ENCODE data around the gene TEX14. TPM values are rescaled to one million over a fixed set of nuclear protein-coding genes. Genes with fewer than 3 reads are reported as not detected.
"Not testable (repeated sequence)": the region's sequence is repeated elsewhere in the genome, so short reads cannot be mapped to it uniquely, and the experiment has no call there.

The TEX14 gene
- total and polyA plus RNA-seq, 4 experiments from 2014 or later = 1.3 to 1.6 TPM; not detected in 2

DNA sequence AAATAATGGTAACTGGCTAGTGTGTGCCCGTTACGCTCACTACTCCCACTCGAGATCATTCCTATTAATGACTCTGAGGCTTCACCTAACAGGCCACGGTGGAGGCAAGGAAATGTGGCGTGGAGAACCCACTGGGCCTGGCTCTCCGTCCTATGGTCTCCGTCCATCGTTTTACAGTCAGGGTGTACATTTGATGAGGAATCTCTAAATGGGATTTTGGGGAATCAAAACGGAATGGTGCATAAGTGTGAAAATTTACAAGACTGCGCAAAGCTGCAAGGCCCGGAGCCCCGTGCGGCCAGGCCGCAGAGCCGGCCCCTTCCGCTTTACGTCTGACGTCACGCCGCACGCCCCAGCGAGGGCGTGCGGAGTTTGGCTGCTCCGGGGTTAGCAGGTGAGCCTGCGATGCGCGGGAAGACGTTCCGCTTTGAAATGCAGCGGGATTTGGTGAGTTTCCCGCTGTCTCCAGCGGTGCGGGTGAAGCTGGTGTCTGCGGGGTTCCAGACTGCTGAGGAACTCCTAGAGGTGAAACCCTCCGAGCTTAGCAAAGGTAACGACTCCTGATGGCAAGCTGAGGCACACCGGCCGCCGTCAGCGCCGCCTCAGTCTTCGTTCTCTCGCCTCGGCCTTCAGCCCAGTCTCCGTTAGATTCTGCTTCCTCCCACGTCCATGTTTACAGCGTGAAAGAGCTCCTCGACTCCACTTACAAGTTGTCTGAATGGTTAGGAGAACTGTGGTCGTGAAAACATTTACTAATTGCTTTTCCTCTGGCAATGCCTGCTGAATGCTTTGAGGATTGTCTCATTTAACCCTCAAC lies 602 bp upstream of the TEX14 start, which contains the start of gene RAD51C:
Gene RAD51C (plus strand): TSS at position 364 of the 817 bp plus-strand sequence. CDS start 42 bp downstream, at position 406.
- H3K36me3 ChIP-seq (ENCODE audit: insufficient read depth, low read length) = no peaks in the 10 kb centered on the region
- H3K4me1 ChIP-seq (ENCODE audit: insufficient read depth, low read length) = peaks cover 29% of the 10 kb centered on the region
- no peaks in the 10 kb centered on the region for H3K9me3 ChIP-seq (ENCODE audit: control insufficient read depth in 1 of 2, low read length in 2 of 2)
- peak; percentile 77 to 85 (median 84) for DNase-seq
- Mint-ChIP-seq H3K27ac (peak within 1 kb of the TSS; percentile 73 to 98 (median 92)), H3K27me3 (no peaks in the 10 kb centered on the region), H3K36me3 (peaks cover 7 to 9% of the 10 kb centered on the region in 2 donors), H3K4me1 (peaks cover 18 to 27% (median 23%) of the 10 kb centered on the region in 4 donors), H3K9me3 (no peaks in the 10 kb centered on the region), H3K4me3 (peak within 1 kb of the TSS; percentile 85 to 97 (median 93))
- intact Hi-C loops (cut with micrococcal nuclease) = loop anchor here (1.0 kb wide), 4 partner anchors 33 to 174 kb away; no protein-coding TSS in a partner anchor
- ChIA-PET CTCF (ENCODE audit: partially characterized antibody) (interaction anchor here (0.6 to 1.9 kb wide), 6 partner anchors 11 to 313 kb away, joined by 3 to 4 read pairs (median 3); no protein-coding TSS in a partner anchor), POLR2A (ENCODE audit: partially characterized antibody) (interaction anchor here (0.6 to 3.3 kb wide), 11 partner anchors 9 to 842 kb away, joined by 3 to 44 read pairs (median 3); partner anchors contain the start of genes MKS1, MRPS23 and TRIM37)
- peak within 1 kb of the TSS; percentile 72 for H3K27ac ChIP-seq (ENCODE audit: low read depth, low read length)
- peak within 1 kb of the TSS; percentile 77 to 83 for H3K4me3 ChIP-seq (ENCODE audit: low read length in 2 of 2)
- H3K27me3 ChIP-seq (ENCODE audit: insufficient read depth, low read length) = no peaks in the 10 kb centered on the region

DNA sequence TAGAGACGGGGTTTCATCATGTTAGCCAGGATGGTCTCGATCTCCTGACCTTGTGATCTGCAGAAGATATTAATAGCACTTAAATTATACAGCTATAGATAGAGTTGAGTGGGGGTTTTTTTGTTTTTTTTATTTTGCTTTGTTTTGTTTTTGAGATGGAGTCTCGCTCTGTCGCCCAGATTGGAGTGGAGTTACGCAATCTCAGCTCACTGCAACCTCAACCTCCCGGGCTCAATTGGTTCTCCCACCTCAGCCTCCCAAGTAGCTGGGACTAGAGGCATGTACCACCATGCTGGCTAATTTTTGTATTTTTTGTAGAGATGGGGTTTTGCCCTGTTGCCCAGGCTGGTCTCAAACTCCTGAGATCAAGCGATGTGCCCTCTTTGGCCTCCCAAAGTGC lies 1.8 kb downstream of the TEX14 start:
- CTCF ChIA-PET (ENCODE audit: partially characterized antibody) = interaction anchor here (2.0 kb wide), 1 partner anchor 102 kb away, joined by 8 read pairs; no protein-coding TSS in a partner anchor
- H3K9me3 ChIP-seq (ENCODE audit: control insufficient read depth in 1 of 2, low read length in 2 of 2); DNase-seq; POLR2A ChIA-PET (ENCODE audit: partially characterized antibody); intact Hi-C loops (cut with micrococcal nuclease); H3K27me3 ChIP-seq (ENCODE audit: insufficient read depth, low read length); H3K9me3 Mint-ChIP-seq; H3K27ac ChIP-seq (ENCODE audit: low read depth, low read length); H3K4me3 ChIP-seq (ENCODE audit: low read length in 2 of 2); H3K27me3 Mint-ChIP-seq; H3K36me3 ChIP-seq (ENCODE audit: insufficient read depth, low read length); H3K27ac Mint-ChIP-seq; H3K36me3 Mint-ChIP-seq; H3K4me3 Mint-ChIP-seq: not testable (repeated sequence)
- H3K4me1 Mint-ChIP-seq = peaks cover 18 to 23% (median 21%) of the 10 kb centered on the region in 4 donors
- H3K4me1 ChIP-seq (ENCODE audit: insufficient read depth, low read length) = peaks cover 28% of the 10 kb centered on the region

- Histone ChIP-seq H3K27me3 (ENCODE audit: insufficient read depth, low read length) (no peaks in the 10 kb centered on the region), H3K27ac (ENCODE audit: low read depth, low read length) (no peak overlapping the region), H3K4me1 (ENCODE audit: insufficient read depth, low read length) (peaks cover 14% of the 10 kb centered on the region), H3K4me3 (ENCODE audit: low read length in 2 of 2) (no peak overlapping the region), H3K9me3 (ENCODE audit: control insufficient read depth in 1 of 2, low read length in 2 of 2) (no peaks in the 10 kb centered on the region), H3K36me3 (ENCODE audit: insufficient read depth, low read length) (no peaks in the 10 kb centered on the region)
- ChIA-PET POLR2A (ENCODE audit: partially characterized antibody) (interaction anchor here (0.5 to 1.3 kb wide), 2 partner anchors 89 to 169 kb away, joined by 3 read pairs; no protein-coding TSS in a partner anchor), CTCF (ENCODE audit: partially characterized antibody) (no interaction called here)
- Mint-ChIP-seq H3K4me3 (no peak overlapping the region), H3K4me1 (peaks cover 11 to 17% (median 14%) of the 10 kb centered on the region in 4 donors), H3K27me3 (no peaks in the 10 kb centered on the region), H3K27ac (no peak overlapping the region), H3K9me3 (no peaks in the 10 kb centered on the region), H3K36me3 (peaks cover 1 to 4% of the 10 kb centered on the region in 2 donors)
- intact Hi-C loops (cut with micrococcal nuclease) = no loop called here
- no peak for DNase-seq
Measured at GRCh38 chr17:58688521-58688920, 3.3 kb downstream of the TEX14 start.

DNA sequence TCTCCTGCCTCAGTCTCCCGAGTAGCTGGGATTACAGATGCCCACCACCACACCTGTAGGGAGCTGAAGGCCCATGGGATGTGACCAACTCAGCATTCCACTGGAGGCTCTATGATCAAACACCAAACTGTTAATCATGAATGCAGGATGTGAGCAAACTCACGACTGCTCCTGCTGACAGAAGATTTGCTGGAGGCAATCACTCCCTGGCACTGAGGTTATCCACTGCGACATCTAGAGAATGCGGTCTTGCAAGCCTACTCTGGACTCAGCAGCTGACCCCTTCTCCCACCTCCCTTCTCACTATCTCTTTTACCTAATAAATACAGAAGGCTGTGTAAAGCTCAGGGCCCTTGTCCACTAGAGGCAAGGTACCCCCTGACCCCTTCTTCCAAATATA lies 4.9 kb downstream of the TEX14 start:
- Histone ChIP-seq H3K4me1 (ENCODE audit: insufficient read depth, low read length) (peaks cover 2% of the 10 kb centered on the region), H3K27ac (ENCODE audit: low read depth, low read length) (no peak overlapping the region), H3K36me3 (ENCODE audit: insufficient read depth, low read length) (no peaks in the 10 kb centered on the region), H3K4me3 (ENCODE audit: low read length in 2 of 2) (no peak overlapping the region), H3K9me3 (ENCODE audit: control insufficient read depth in 1 of 2, low read length in 2 of 2) (no peaks in the 10 kb centered on the region), H3K27me3 (ENCODE audit: insufficient read depth, low read length) (no peaks in the 10 kb centered on the region)
- Mint-ChIP-seq H3K36me3 (no peaks in the 10 kb centered on the region), H3K4me3 (no peak overlapping the region), H3K27me3 (no peaks in the 10 kb centered on the region), H3K9me3 (no peaks in the 10 kb centered on the region), H3K4me1 (peaks cover 0 to 1% (median under 1%) of the 10 kb centered on the region in 4 donors), H3K27ac (no peak overlapping the region)
- intact Hi-C loops (cut with micrococcal nuclease) = no loop called here
- DNase-seq = no peak
- ChIA-PET CTCF (ENCODE audit: partially characterized antibody) (no interaction called here), POLR2A (ENCODE audit: partially characterized antibody) (interaction anchor here (1.1 kb wide), 1 partner anchor 10 kb away, joined by 3 read pairs; no protein-coding TSS in a partner anchor)

- H3K4me1 Mint-ChIP-seq; H3K9me3 Mint-ChIP-seq; POLR2A ChIA-PET (ENCODE audit: partially characterized antibody); H3K27ac ChIP-seq (ENCODE audit: low read depth, low read length); H3K36me3 ChIP-seq (ENCODE audit: insufficient read depth, low read length); H3K4me1 ChIP-seq (ENCODE audit: insufficient read depth, low read length); H3K4me3 ChIP-seq (ENCODE audit: low read length in 2 of 2); H3K27me3 ChIP-seq (ENCODE audit: insufficient read depth, low read length); H3K36me3 Mint-ChIP-seq; CTCF ChIA-PET (ENCODE audit: partially characterized antibody); H3K27ac Mint-ChIP-seq; H3K27me3 Mint-ChIP-seq; H3K9me3 ChIP-seq (ENCODE audit: control insufficient read depth in 1 of 2, low read length in 2 of 2); DNase-seq; intact Hi-C loops (cut with micrococcal nuclease); H3K4me3 Mint-ChIP-seq: not testable (repeated sequence)
Measured at GRCh38 chr17:58684462-58684861, 7.4 kb downstream of the TEX14 start.

DNA sequence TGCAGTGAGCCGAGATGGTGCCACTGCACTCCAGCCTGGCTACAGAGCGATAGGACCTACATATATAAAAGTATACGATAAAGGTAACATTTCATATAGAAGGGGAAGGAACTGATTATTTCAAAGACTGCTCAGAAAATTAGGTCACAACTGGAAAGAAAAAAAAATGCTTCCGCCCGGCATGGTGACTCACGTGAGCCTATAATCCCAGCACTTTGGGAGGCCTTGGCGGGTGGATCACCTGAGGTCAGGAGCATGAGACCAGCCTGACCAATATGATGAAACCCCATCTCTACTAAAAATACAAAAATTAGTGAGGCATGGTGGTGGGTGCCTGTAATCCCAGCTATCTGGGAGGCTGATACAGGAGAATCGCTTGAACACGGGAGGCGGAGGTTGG lies 7.8 kb downstream of the TEX14 start:
- no peaks in the 10 kb centered on the region for H3K4me1 ChIP-seq (ENCODE audit: insufficient read depth, low read length)
- H3K4me3 ChIP-seq (ENCODE audit: low read length in 2 of 2) = no peak overlapping the region
- Mint-ChIP-seq H3K9me3 (no peaks in the 10 kb centered on the region), H3K4me3 (no peak overlapping the region), H3K4me1 (no peaks in the 10 kb centered on the region), H3K36me3 (no peaks in the 10 kb centered on the region), H3K27me3 (no peaks in the 10 kb centered on the region), H3K27ac (no peak overlapping the region)
- H3K27ac ChIP-seq (ENCODE audit: low read depth, low read length) = no peak overlapping the region
- POLR2A ChIA-PET (ENCODE audit: partially characterized antibody) = no interaction called here
- H3K9me3 ChIP-seq (ENCODE audit: control insufficient read depth in 1 of 2, low read length in 2 of 2) = no peaks in the 10 kb centered on the region
- CTCF ChIA-PET (ENCODE audit: partially characterized antibody) = no interaction called here
- intact Hi-C loops (cut with micrococcal nuclease) = no loop called here
- H3K27me3 ChIP-seq (ENCODE audit: insufficient read depth, low read length) = no peaks in the 10 kb centered on the region
- H3K36me3 ChIP-seq (ENCODE audit: insufficient read depth, low read length) = no peaks in the 10 kb centered on the region
- DNase-seq = no peak

DNA sequence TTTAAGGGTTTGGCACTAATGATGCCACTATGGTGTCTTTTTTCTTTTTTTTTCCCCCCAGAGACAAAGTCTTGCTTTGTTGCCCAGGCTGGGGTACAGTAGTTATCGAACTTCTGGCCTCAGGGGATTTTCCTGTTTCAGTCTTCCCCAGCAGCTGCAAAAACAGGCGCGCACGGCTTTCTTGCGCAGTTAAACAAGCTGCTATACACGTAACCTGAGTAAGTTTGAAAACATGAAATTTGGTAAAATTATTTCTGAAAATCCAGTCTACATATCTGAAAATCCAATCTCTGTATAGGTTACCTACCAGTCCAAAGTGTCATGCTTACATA lies 11.8 kb downstream of the TEX14 start:
- POLR2A ChIA-PET (ENCODE audit: partially characterized antibody) = no interaction called here
- Histone ChIP-seq H3K36me3 (ENCODE audit: insufficient read depth, low read length) (no peaks in the 10 kb centered on the region), H3K4me1 (ENCODE audit: insufficient read depth, low read length) (no peaks in the 10 kb centered on the region), H3K27me3 (ENCODE audit: insufficient read depth, low read length) (no peaks in the 10 kb centered on the region), H3K9me3 (ENCODE audit: control insufficient read depth in 1 of 2, low read length in 2 of 2) (no peaks in the 10 kb centered on the region), H3K4me3 (ENCODE audit: low read length in 2 of 2) (no peak overlapping the region), H3K27ac (ENCODE audit: low read depth, low read length) (no peak overlapping the region)
- DNase-seq = no peak
- no peaks in the 10 kb centered on the region for H3K36me3 Mint-ChIP-seq
- peaks cover 4 to 5% of the 10 kb centered on the region in 2 donors for H3K27me3 Mint-ChIP-seq
- no peaks in the 10 kb centered on the region for H3K4me1 Mint-ChIP-seq
- no peak overlapping the region for H3K4me3 Mint-ChIP-seq
- intact Hi-C loops (cut with micrococcal nuclease) = no loop called here
- H3K27ac Mint-ChIP-seq = no peak overlapping the region
- H3K9me3 Mint-ChIP-seq = no peaks in the 10 kb centered on the region
- CTCF ChIA-PET (ENCODE audit: partially characterized antibody) = no interaction called here
